ENCODE results near the gene EXOC2. TPM values are rescaled to one million over a fixed set of nuclear protein-coding genes. Genes with fewer than 3 reads are reported as not detected.

The EXOC2 gene
- total RNA-seq, 1 experiment from 2014 or later, result 24.5 TPM

- Histone ChIP-seq H3K9me2 (ENCODE audit: insufficient read depth) (no peaks in the 10 kb centered on the region), H3K9me3 (ENCODE audit: control insufficient read depth in 1 of 2, insufficient read depth in 1 of 2, low read depth in 1 of 2, low read length in 2 of 2) (no peaks in the 10 kb centered on the region), H4K20me1 (ENCODE audit: insufficient read depth) (no peaks in the 10 kb centered on the region), H3K9ac (ENCODE audit: low read length) (no peak overlapping the region), H3K27me3 (ENCODE audit: insufficient read depth, low read length) (no peaks in the 10 kb centered on the region), H2AFZ (ENCODE audit: low read depth, low read length, poor library complexity, severe bottlenecking) (no peak overlapping the region), H3K4me1 (ENCODE audit: control insufficient read depth in 1 of 2, insufficient read depth in 2 of 2, low read length in 2 of 2) (no peaks in the 10 kb centered on the region), H3K4me2 (ENCODE audit: low read length) (no peak overlapping the region), H3K36me3 (ENCODE audit: control insufficient read depth in 1 of 2, insufficient read depth in 2 of 2, low read length in 2 of 2) (0 out of 4 replicates have a peak, but pooled peaks cover 0 to 3% of the 10 kb centered on the region in 2 experiments), H3K27ac (ENCODE audit: low read depth, low read length) (no peak overlapping the region), H3K4me3 (replicated peaks in 1 of 2; ENCODE audit: low read depth in 1 of 2, low read length in 2 of 2) (no peak overlapping the region), H3K79me2 (ENCODE audit: insufficient read depth, low read length) (no peaks in the 10 kb centered on the region)
- POLR2A ChIA-PET, result no interaction called here
- RAD21 ChIA-PET (ENCODE audit: low non-redundant PET in 1 of 2, low total read pairs in 2 of 2, uncharacterized antibody in 2 of 2, unreplicated experiment in 2 of 2), result no interaction called here
- BruUV-seq (replicated peaks), result no TSS peak
- ATAC-seq (no peak), DNase-seq (ENCODE audit: low read depth, low spot score) (no peak)
- CTCF ChIA-PET, result no interaction called here
- intact Hi-C loops (cut with micrococcal nuclease), result loop anchor here (10.0 kb wide), 1 partner anchor 156 kb away; no protein-coding TSS in a partner anchor
- TF ChIP-seq JUND (IDR thresholded peaks at IDR 0.05) (no peak), SIN3A (IDR thresholded peaks at IDR 0.05; ENCODE audit: low read depth) (no peak), EGR1 (IDR thresholded peaks at IDR 0.05; ENCODE audit: low read depth) (no peak), CEBPB (IDR thresholded peaks at IDR 0.05; ENCODE audit: low read depth) (no peak), CBX3 (IDR thresholded peaks at IDR 0.05; ENCODE audit: low read depth) (no peak)
These were observed 64.2 kb downstream of the EXOC2 start for GRCh38 chr6:628766-629165.

GRCh38 chr6:626236-626635 is 66.7 kb downstream of the EXOC2 start:
- intact Hi-C loops (cut with micrococcal nuclease), result loop anchor here (10.0 kb wide), 1 partner anchor 159 kb away; no protein-coding TSS in a partner anchor
- Histone ChIP-seq H3K36me3 (ENCODE audit: control insufficient read depth in 1 of 2, insufficient read depth in 2 of 2, low read length in 2 of 2) (0 out of 4 replicates have a peak, but pooled peaks cover 0 to 3% of the 10 kb centered on the region in 2 experiments), H3K4me2 (ENCODE audit: low read length) (no peak overlapping the region), H3K4me3 (replicated peaks in 1 of 2; ENCODE audit: low read depth in 1 of 2, low read length in 2 of 2) (no peak overlapping the region), H3K27me3 (ENCODE audit: insufficient read depth, low read length) (no peaks in the 10 kb centered on the region), H3K79me2 (ENCODE audit: insufficient read depth, low read length) (no peaks in the 10 kb centered on the region), H3K27ac (ENCODE audit: low read depth, low read length) (no peak overlapping the region), H4K20me1 (ENCODE audit: insufficient read depth) (no peaks in the 10 kb centered on the region), H3K9me3 (ENCODE audit: control insufficient read depth in 1 of 2, insufficient read depth in 1 of 2, low read depth in 1 of 2, low read length in 2 of 2) (no peaks in the 10 kb centered on the region), H3K9me2 (ENCODE audit: insufficient read depth) (no peaks in the 10 kb centered on the region), H3K4me1 (ENCODE audit: control insufficient read depth in 1 of 2, insufficient read depth in 2 of 2, low read length in 2 of 2) (no peaks in the 10 kb centered on the region), H2AFZ (ENCODE audit: low read depth, low read length, poor library complexity, severe bottlenecking) (no peak overlapping the region), H3K9ac (ENCODE audit: low read length) (no peak overlapping the region)
- ATAC-seq, result no peak
- POLR2A ChIA-PET, result no interaction called here
- CTCF ChIA-PET, result no interaction called here
- no peak for DNase-seq (ENCODE audit: low read depth, low spot score)
- no TSS peak for BruUV-seq (replicated peaks)
- RAD21 ChIA-PET (ENCODE audit: low non-redundant PET in 1 of 2, low total read pairs in 2 of 2, uncharacterized antibody in 2 of 2, unreplicated experiment in 2 of 2), result no interaction called here
- TF ChIP-seq POLR2AphosphoS5 (IDR thresholded peaks at IDR 0.05; ENCODE audit: low read depth, low read length), result no peak
- TF ChIP-seq RAD21 (IDR thresholded peaks at IDR 0.05; ENCODE audit: low read depth), result no peak
- no peak for TF ChIP-seq FOSL1 (IDR thresholded peaks at IDR 0.05; ENCODE audit: low read depth)
- TF ChIP-seq SIN3A (IDR thresholded peaks at IDR 0.05; ENCODE audit: low read depth), result no peak
- no peak for TF ChIP-seq ZFX (IDR thresholded peaks at IDR 0.05)
- TF ChIP-seq EGR1 (IDR thresholded peaks at IDR 0.05; ENCODE audit: low read depth), result no peak
- no peak for TF ChIP-seq ELF1 (IDR thresholded peaks at IDR 0.05; ENCODE audit: borderline replicate concordance, low read depth)
- TF ChIP-seq CEBPB (IDR thresholded peaks at IDR 0.05; ENCODE audit: low read depth), result no peak
- TF ChIP-seq YY1 (IDR thresholded peaks at IDR 0.05; ENCODE audit: extremely low read depth, insufficient replicate concordance, low read depth, low read length), result no peak
- no peak for TF ChIP-seq MAX (IDR thresholded peaks at IDR 0.05)
- TF ChIP-seq CBX3 (IDR thresholded peaks at IDR 0.05; ENCODE audit: low read depth), result no peak
- TF ChIP-seq REST (IDR thresholded peaks at IDR 0.05; ENCODE audit: low read depth), result no peak
- TF ChIP-seq POLR2A (IDR thresholded peaks at IDR 0.05; ENCODE audit: borderline replicate concordance, extremely low read depth, insufficient read depth, insufficient read length), result no peak
- no peak for TF ChIP-seq ZNF274 (IDR thresholded peaks at IDR 0.05; ENCODE audit: low read depth, low read length)
- no peak for TF ChIP-seq SRF (IDR thresholded peaks at IDR 0.05; ENCODE audit: low read depth)
- no peak for TF ChIP-seq ATF3 (IDR thresholded peaks at IDR 0.05)

Data from HCT116 (cell line).